GM23338 (cell line): ENCODE data around the gene PIK3CG. TPM values are rescaled to one million over a fixed set of nuclear protein-coding genes. Genes with fewer than 3 reads are reported as not detected.

Experiments
- ATAC-seq: fragments of 200-7000 bp; cut with Tn5 transposase; 3 replicates; pipeline ENCODE4 v1.9.1; 2020
- DNase-seq: peaks from one replicate; pipeline ENCODE4 v3.0.0-alpha.2; 2015; ENCODE audit warnings: low spot score
- H2AFZ ChIP-seq: fragments of 200-600 bp; sonication (generic); 2 replicates; pipeline ENCODE4 v1.8.0; 2016; ENCODE audit warnings: antibody characterized with exemption, mild to moderate bottlenecking, moderate library complexity
- H3F3A ChIP-seq: fragments of 200-600 bp; sonication (generic); replicated peaks from 2 replicates; pipeline ENCODE4 v1.8.0; 2017; ENCODE audit warnings: antibody characterized with exemption, mixed run types, low read depth
- H3K27ac ChIP-seq: fragments of 200-600 bp; sonication (generic); 2 replicates; pipeline ENCODE4 v1.6.1; 2016; ENCODE audit warnings: low read depth
- H3K27me3 ChIP-seq: fragments of 200-600 bp; sonication (generic); 2 replicates; pipeline ENCODE4 v1.8.0; 2016; ENCODE audit warnings: mild to moderate bottlenecking, mixed run types, moderate library complexity; ENCODE audit not compliant: insufficient read depth
- H3K36me3 ChIP-seq: fragments of 200-600 bp; sonication (generic); 2 replicates; pipeline ENCODE4 v1.8.0; 2016; ENCODE audit warnings: mild to moderate bottlenecking; ENCODE audit not compliant: insufficient read depth
- H3K4me1 ChIP-seq: fragments of 200-600 bp; sonication (generic); 2 replicates; pipeline ENCODE4 v1.8.0; 2016; ENCODE audit warnings: mild to moderate bottlenecking, moderate library complexity; ENCODE audit not compliant: insufficient read depth
- H3K4me2 ChIP-seq: fragments of 200-600 bp; sonication (generic); 2 replicates; pipeline ENCODE4 v1.7.1; 2017; ENCODE audit warnings: mixed run types
- H3K4me3 ChIP-seq: fragments of 200-600 bp; sonication (generic); 2 replicates; pipeline ENCODE4 v1.6.1; 2016; ENCODE audit warnings: mixed run types
- H3K79me2 ChIP-seq: fragments of 200-600 bp; sonication (generic); replicated peaks from 2 replicates; pipeline ENCODE4 v1.8.0; 2017; ENCODE audit warnings: mild to moderate bottlenecking; ENCODE audit not compliant: insufficient read depth
- H3K9me2 ChIP-seq: fragments of 200-600 bp; sonication (generic); 2 replicates; pipeline ENCODE4 v1.8.0; 2017; ENCODE audit not compliant: insufficient read depth
- H4K20me1 ChIP-seq: fragments of 200-600 bp; sonication (generic); replicated peaks from 2 replicates; pipeline ENCODE4 v1.8.0; 2017; ENCODE audit warnings: mild to moderate bottlenecking; ENCODE audit not compliant: insufficient read depth
- H3K27ac Mint-ChIP-seq: 2 replicates; pipeline ENCODE4 v1.8.0; 2020; ENCODE audit warnings: inconsistent platforms, mild to moderate bottlenecking, moderate library complexity, mixed read lengths
- H3K27me3 Mint-ChIP-seq: 3 replicates; pipeline ENCODE4 v1.8.0; 2022; ENCODE audit warnings: low read depth, mild to moderate bottlenecking, moderate library complexity, mixed read lengths, inconsistent platforms; ENCODE audit not compliant: insufficient read depth, poor library complexity
- H3K36me3 Mint-ChIP-seq: 3 replicates; pipeline ENCODE4 v1.8.0; 2021; ENCODE audit warnings: low read depth, mild to moderate bottlenecking, inconsistent platforms, moderate library complexity, mixed read lengths
- H3K4me1 Mint-ChIP-seq: 3 replicates; pipeline ENCODE4 v1.8.0; 2020; ENCODE audit warnings: mild to moderate bottlenecking, inconsistent platforms, mixed read lengths
- H3K4me3 Mint-ChIP-seq: 3 replicates; pipeline ENCODE4 v1.8.0; 2021; ENCODE audit warnings: moderate library complexity, mild to moderate bottlenecking, inconsistent platforms, mixed read lengths
- H3K9me3 Mint-ChIP-seq: 3 replicates; pipeline ENCODE4 v1.8.0; 2020; ENCODE audit warnings: moderate library complexity, mild to moderate bottlenecking, inconsistent platforms, mixed read lengths
- CREB1 ChIP-seq: fragments of 250-450 bp; sonication (Bioruptor Pico); IDR thresholded peaks from 2 replicates; pipeline ENCODE4 v1.5.0; 2020; ENCODE audit warnings: low read depth, mild to moderate bottlenecking, moderate library complexity
- EZH2 ChIP-seq: fragments of 200-600 bp; sonication (generic); IDR thresholded peaks from one replicate; pipeline ENCODE4 v1.8.0; 2017; ENCODE audit warnings: antibody characterized with exemption, mild to moderate bottlenecking, low read depth; ENCODE audit not compliant: unreplicated experiment
- EZH2phosphoT487 ChIP-seq: fragments of 200-600 bp; sonication (generic); IDR thresholded peaks from one replicate; pipeline ENCODE4 v1.8.1; 2018; ENCODE audit warnings: antibody characterized with exemption; ENCODE audit not compliant: unreplicated experiment
- JUNB ChIP-seq: IDR thresholded peaks from one replicate; pipeline ENCODE4 v1.6.1; 2016; ENCODE audit warnings: antibody characterized with exemption; ENCODE audit not compliant: unreplicated experiment
- NANOG ChIP-seq: IDR thresholded peaks from 2 replicates; pipeline ENCODE4 v1.6.1; 2016; ENCODE audit warnings: antibody characterized with exemption, borderline replicate concordance
- POLR2AphosphoS5 ChIP-seq: IDR thresholded peaks from 2 replicates; pipeline ENCODE4 v1.6.1; 2016; ENCODE audit warnings: antibody characterized with exemption, low read depth
- ZNF331 ChIP-seq: fragments of 250-450 bp; sonication (Bioruptor Pico); IDR thresholded peaks from 2 replicates; pipeline ENCODE4 v1.5.0; 2020; ENCODE audit warnings: low read depth, mild to moderate bottlenecking, moderate library complexity
- polyA plus RNA-seq: library from polyadenylated mRNA; unstranded; fragments of >200 nt; fragmentation: Nextera tagmentation; extraction: Ambion mirVana; gene quantifications from 2 replicates; pipeline ENCODE4 v1.2.1, GENCODE V29; 2016
- total RNA-seq: library from RNA; depleted of rRNA; stranded (reverse); fragments of >200 nt; shearing (Covaris generic); gene quantifications from 2 replicates; pipeline ENCODE4 v1.2.3, GENCODE V29; 2014
- TF ChIP-seq, protein P1 (sequence below): IDR thresholded peaks from one replicate; pipeline ENCODE4 v1.6.1; 2018; ENCODE audit warnings: antibody characterized with exemption; ENCODE audit not compliant: unreplicated experiment
- TF ChIP-seq, protein P2 (sequence below), 2 experiments: fragments of 200-600 bp in 1 of 2; sonication (generic) in 1 of 2; conservative IDR thresholded peaks; 2 replicates each; pipeline versions ENCODE4 v1.5.1 to v1.6.1; 2016 to 2017; ENCODE audit warnings: antibody characterized with exemption in 2 of 2, low read depth in 2 of 2, mild to moderate bottlenecking in 2 of 2, moderate library complexity in 1 of 2

Gene PIK3CG
- total and polyA plus RNA-seq, 2 experiments from 2014 or later: not detected

DNA sequence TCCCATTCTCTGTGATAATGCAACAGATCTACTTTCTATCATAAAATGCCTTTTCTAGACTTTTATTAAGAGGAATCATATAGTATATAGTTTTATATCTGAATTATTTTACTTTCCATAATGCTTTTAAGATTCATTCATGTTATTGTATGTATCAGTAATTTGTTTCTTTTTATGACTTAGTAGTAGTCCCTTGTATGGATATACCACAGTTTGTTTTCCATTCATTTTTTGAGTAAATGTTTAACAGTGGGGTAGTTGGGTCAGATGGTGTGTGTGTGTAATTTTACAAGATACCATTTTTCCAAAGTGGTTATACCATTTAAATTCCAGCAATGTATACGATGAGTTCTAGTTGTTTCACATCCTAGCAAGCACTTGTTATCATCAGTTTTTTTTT is 10.4 kb downstream of the PIK3CG start (continued):
- no peak for TF ChIP-seq NANOG
- no peak for TF ChIP-seq ZNF331 (CRISPR knock-in tag)
- TF ChIP-seq, protein P1, sequence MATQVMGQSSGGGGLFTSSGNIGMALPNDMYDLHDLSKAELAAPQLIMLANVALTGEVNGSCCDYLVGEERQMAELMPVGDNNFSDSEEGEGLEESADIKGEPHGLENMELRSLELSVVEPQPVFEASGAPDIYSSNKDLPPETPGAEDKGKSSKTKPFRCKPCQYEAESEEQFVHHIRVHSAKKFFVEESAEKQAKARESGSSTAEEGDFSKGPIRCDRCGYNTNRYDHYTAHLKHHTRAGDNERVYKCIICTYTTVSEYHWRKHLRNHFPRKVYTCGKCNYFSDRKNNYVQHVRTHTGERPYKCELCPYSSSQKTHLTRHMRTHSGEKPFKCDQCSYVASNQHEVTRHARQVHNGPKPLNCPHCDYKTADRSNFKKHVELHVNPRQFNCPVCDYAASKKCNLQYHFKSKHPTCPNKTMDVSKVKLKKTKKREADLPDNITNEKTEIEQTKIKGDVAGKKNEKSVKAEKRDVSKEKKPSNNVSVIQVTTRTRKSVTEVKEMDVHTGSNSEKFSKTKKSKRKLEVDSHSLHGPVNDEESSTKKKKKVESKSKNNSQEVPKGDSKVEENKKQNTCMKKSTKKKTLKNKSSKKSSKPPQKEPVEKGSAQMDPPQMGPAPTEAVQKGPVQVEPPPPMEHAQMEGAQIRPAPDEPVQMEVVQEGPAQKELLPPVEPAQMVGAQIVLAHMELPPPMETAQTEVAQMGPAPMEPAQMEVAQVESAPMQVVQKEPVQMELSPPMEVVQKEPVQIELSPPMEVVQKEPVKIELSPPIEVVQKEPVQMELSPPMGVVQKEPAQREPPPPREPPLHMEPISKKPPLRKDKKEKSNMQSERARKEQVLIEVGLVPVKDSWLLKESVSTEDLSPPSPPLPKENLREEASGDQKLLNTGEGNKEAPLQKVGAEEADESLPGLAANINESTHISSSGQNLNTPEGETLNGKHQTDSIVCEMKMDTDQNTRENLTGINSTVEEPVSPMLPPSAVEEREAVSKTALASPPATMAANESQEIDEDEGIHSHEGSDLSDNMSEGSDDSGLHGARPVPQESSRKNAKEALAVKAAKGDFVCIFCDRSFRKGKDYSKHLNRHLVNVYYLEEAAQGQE: no peak

DNA sequence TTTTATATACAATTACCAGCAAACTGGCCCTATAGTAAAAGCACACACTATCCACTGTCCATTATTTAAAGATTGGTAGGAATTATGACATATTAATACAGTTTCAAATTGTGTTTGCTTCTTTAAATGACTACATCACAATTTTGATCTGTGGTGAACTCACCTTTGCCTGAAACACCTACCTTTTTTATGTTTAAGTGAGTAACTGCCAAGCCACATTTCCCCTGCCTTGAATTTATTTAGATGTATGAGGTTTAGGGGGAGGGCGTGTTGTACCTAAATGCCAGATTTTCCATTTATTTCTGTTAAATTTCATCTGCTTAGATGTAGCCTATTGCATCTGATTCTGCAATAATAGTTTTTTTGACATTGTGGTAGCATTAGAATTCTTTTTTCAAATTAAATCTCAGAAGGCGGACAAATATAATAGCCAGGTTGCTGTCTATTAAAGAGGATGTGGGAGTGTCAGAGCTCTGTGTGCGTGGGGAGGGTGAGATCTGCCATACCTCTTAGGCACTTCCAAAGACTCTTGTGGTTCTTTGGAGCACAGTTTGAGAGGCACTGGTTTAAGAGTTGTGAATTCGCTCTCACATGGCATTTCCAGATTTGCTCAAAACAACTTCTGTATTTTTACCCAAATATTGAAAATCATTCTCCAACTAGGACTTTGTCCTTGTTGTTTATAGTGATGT is 13.8 kb downstream of the PIK3CG start:
- Histone ChIP-seq H4K20me1 (no peaks in the 10 kb centered on the region), H3K4me1 (no peaks in the 10 kb centered on the region), H3F3A (no peaks in the 10 kb centered on the region), H3K27ac (no peak overlapping the region), H2AFZ (peak overlapping the region; percentile 91), H3K36me3 (no peaks in the 10 kb centered on the region), H3K9me2 (no peaks in the 10 kb centered on the region), H3K4me2 (no peak overlapping the region), H3K27me3 (no peaks in the 10 kb centered on the region), H3K79me2 (no peaks in the 10 kb centered on the region), H3K4me3 (no peak overlapping the region)
- ATAC-seq: no peak
- DNase-seq: no peak
- H3K4me3 Mint-ChIP-seq: no peak overlapping the region
- peaks cover 7% of the 10 kb centered on the region; the same call in 2 of the 3 replicates for H3K9me3 Mint-ChIP-seq
- H3K27ac Mint-ChIP-seq: no peak overlapping the region
- 0 out of 3 replicates have a peak, but pooled peaks cover 3% of the 10 kb centered on the region for H3K4me1 Mint-ChIP-seq
- peaks cover 4% of the 10 kb centered on the region; the same call in 1 of the 3 replicates for H3K36me3 Mint-ChIP-seq
- peaks cover 2% of the 10 kb centered on the region for H3K27me3 Mint-ChIP-seq
- TF ChIP-seq NANOG: no peak
- TF ChIP-seq CREB1 (CRISPR knock-in tag): no peak
- no peak for TF ChIP-seq ZNF331 (CRISPR knock-in tag)
- TF ChIP-seq EZH2: no peak
- TF ChIP-seq JUNB: no peak
- no peak for TF ChIP-seq EZH2phosphoT487
- no peak for TF ChIP-seq POLR2AphosphoS5
- TF ChIP-seq, protein P1: no peak
- TF ChIP-seq, protein P2, sequence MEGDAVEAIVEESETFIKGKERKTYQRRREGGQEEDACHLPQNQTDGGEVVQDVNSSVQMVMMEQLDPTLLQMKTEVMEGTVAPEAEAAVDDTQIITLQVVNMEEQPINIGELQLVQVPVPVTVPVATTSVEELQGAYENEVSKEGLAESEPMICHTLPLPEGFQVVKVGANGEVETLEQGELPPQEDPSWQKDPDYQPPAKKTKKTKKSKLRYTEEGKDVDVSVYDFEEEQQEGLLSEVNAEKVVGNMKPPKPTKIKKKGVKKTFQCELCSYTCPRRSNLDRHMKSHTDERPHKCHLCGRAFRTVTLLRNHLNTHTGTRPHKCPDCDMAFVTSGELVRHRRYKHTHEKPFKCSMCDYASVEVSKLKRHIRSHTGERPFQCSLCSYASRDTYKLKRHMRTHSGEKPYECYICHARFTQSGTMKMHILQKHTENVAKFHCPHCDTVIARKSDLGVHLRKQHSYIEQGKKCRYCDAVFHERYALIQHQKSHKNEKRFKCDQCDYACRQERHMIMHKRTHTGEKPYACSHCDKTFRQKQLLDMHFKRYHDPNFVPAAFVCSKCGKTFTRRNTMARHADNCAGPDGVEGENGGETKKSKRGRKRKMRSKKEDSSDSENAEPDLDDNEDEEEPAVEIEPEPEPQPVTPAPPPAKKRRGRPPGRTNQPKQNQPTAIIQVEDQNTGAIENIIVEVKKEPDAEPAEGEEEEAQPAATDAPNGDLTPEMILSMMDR (conservative IDR thresholded peaks at IDR 0.05; ENCODE audit: low read depth in 2 of 2): no peak
